H9 (cell line): ENCODE results near the gene RAB3B. TPM values are rescaled to one million over a fixed set of nuclear protein-coding genes. Genes with fewer than 3 reads are reported as not detected.

Source experiments
- DNase-seq: peaks from one replicate; pipeline ENCODE4 v3.0.0-alpha.2; 2017
- H2AFZ ChIP-seq: one replicate; pipeline ENCODE4 v1.6.1; 2013; ENCODE audit warnings: mild to moderate bottlenecking, low read length, control low read depth, moderate library complexity
- H2AK5ac ChIP-seq: 2 replicates; pipeline ENCODE4 v1.6.1; 2013; ENCODE audit warnings: low read length, control low read depth, mixed read lengths; ENCODE audit not compliant: insufficient read length
- H2BK120ac ChIP-seq: one replicate; pipeline ENCODE4 v1.6.1; 2013; ENCODE audit warnings: low read depth, mild to moderate bottlenecking, low read length, control low read depth, inconsistent platforms; ENCODE audit not compliant: poor library complexity, severe bottlenecking
- H2BK12ac ChIP-seq: 2 replicates; pipeline ENCODE4 v1.6.1; 2013; ENCODE audit warnings: low read length, control low read depth, mixed read lengths, low read depth; ENCODE audit not compliant: insufficient read length
- H2BK15ac ChIP-seq: 2 replicates; pipeline ENCODE4 v1.6.1; 2013; ENCODE audit warnings: low read depth, low read length, control low read depth
- H2BK20ac ChIP-seq: one replicate; pipeline ENCODE4 v1.6.1; 2013; ENCODE audit warnings: low read depth, mild to moderate bottlenecking, low read length, control low read depth, inconsistent platforms; ENCODE audit not compliant: poor library complexity, severe bottlenecking
- H2BK5ac ChIP-seq: 2 replicates; pipeline ENCODE4 v1.6.1; 2013; ENCODE audit warnings: low read length, control low read depth, mixed read lengths; ENCODE audit not compliant: insufficient read length
- H3K14ac ChIP-seq: 2 replicates; pipeline ENCODE4 v1.6.1; 2013; ENCODE audit warnings: low read length, control low read depth; ENCODE audit not compliant: insufficient read depth
- H3K18ac ChIP-seq: 2 replicates; pipeline ENCODE4 v1.6.1; 2013; ENCODE audit warnings: low read depth, mild to moderate bottlenecking, mixed read lengths, low read length, control low read depth; ENCODE audit not compliant: insufficient read length
- H3K23ac ChIP-seq: 2 replicates; pipeline ENCODE4 v1.6.1; 2013; ENCODE audit warnings: low read length, control low read depth, mixed read lengths, low read depth; ENCODE audit not compliant: insufficient read length
- H3K23me2 ChIP-seq: 2 replicates; pipeline ENCODE4 v1.6.1; 2013; ENCODE audit warnings: low read depth, mild to moderate bottlenecking, mixed read lengths, low read length, control low read depth; ENCODE audit not compliant: insufficient read length, poor library complexity, severe bottlenecking
- H3K27ac ChIP-seq: 2 replicates; pipeline ENCODE4 v1.5.1; 2013; ENCODE audit warnings: low read length, control low read depth, mixed read lengths, low read depth; ENCODE audit not compliant: insufficient read length
- H3K27me3 ChIP-seq: 2 replicates; pipeline ENCODE4 v1.6.1; 2013; ENCODE audit warnings: low read length, control low read depth, inconsistent platforms; ENCODE audit not compliant: insufficient read depth
- H3K4ac ChIP-seq: 2 replicates; pipeline ENCODE4 v1.6.1; 2013; ENCODE audit warnings: low read depth, mild to moderate bottlenecking, control low read depth, inconsistent platforms, low read length, moderate library complexity
- H3K4me1 ChIP-seq: 2 replicates; pipeline ENCODE4 v1.6.1; 2013; ENCODE audit warnings: low read length, control low read depth, inconsistent platforms; ENCODE audit not compliant: insufficient read depth
- H3K4me2 ChIP-seq: 2 replicates; pipeline ENCODE4 v1.6.1; 2013; ENCODE audit warnings: low read length, control low read depth, mixed read lengths; ENCODE audit not compliant: insufficient read length, insufficient read depth
- H3K56ac ChIP-seq: 2 replicates; pipeline ENCODE4 v1.6.1; 2013; ENCODE audit warnings: low read depth, mild to moderate bottlenecking, mixed read lengths, low read length, control low read depth; ENCODE audit not compliant: insufficient read length
- H3K79me1 ChIP-seq: 2 replicates; pipeline ENCODE4 v1.6.1; 2013; ENCODE audit warnings: low read depth, mild to moderate bottlenecking, moderate library complexity, low read length, control low read depth, inconsistent platforms; ENCODE audit not compliant: insufficient read depth, poor library complexity, severe bottlenecking
- H3K79me2 ChIP-seq: 2 replicates; pipeline ENCODE4 v1.6.1; 2013; ENCODE audit warnings: low read length, control low read depth, inconsistent platforms; ENCODE audit not compliant: insufficient read depth
- H3K9ac ChIP-seq: 2 replicates; pipeline ENCODE4 v1.6.1; 2013; ENCODE audit warnings: low read length, control low read depth, mixed read lengths; ENCODE audit not compliant: insufficient read length; ENCODE audit errors: extremely low read depth
- H3K9me3 ChIP-seq: one replicate; pipeline ENCODE4 v1.6.1; 2013; ENCODE audit warnings: low read depth, low read length, inconsistent platforms; ENCODE audit not compliant: control insufficient read depth
- H3T11ph ChIP-seq: one replicate; pipeline ENCODE4 v1.6.1; 2013; ENCODE audit warnings: mild to moderate bottlenecking, low read length, control low read depth, inconsistent platforms
- H4K20me1 ChIP-seq: one replicate; pipeline ENCODE4 v1.6.1; 2013; ENCODE audit not compliant: control insufficient read depth, insufficient read length, insufficient read depth
- H4K5ac ChIP-seq: 2 replicates; pipeline ENCODE4 v1.6.1; 2013; ENCODE audit warnings: low read depth, mild to moderate bottlenecking, mixed read lengths, low read length, control low read depth; ENCODE audit not compliant: insufficient read length
- H4K8ac ChIP-seq: replicated peaks from 2 replicates; pipeline ENCODE4 v1.6.1; 2013; ENCODE audit warnings: low read length, control low read depth, mixed read lengths, low read depth; ENCODE audit not compliant: insufficient read length
- H4K91ac ChIP-seq: 2 replicates; pipeline ENCODE4 v1.6.1; 2013; ENCODE audit warnings: low read depth, mild to moderate bottlenecking, moderate library complexity, mixed read lengths, low read length, control low read depth; ENCODE audit not compliant: insufficient read length
- H3K27ac Mint-ChIP-seq, 3 experiments: 2 replicates in 2 of 3; 3 replicates in 1 of 3; pipeline ENCODE4 v1.8.0; 2020 to 2021; ENCODE audit warnings: mixed read lengths in 3 of 3, mild to moderate bottlenecking in 1 of 3, moderate library complexity in 1 of 3
- H3K27me3 Mint-ChIP-seq: 2 replicates; pipeline ENCODE4 v1.8.0; 2021; ENCODE audit warnings: low read depth, mild to moderate bottlenecking, moderate library complexity, mixed read lengths
- H3K36me3 Mint-ChIP-seq, 3 experiments: 2 replicates in 2 of 3; 3 replicates in 1 of 3; pipeline ENCODE4 v1.8.0; 2020 to 2021; ENCODE audit warnings: low read depth in 3 of 3, mixed read lengths in 3 of 3; ENCODE audit not compliant: insufficient read depth in 1 of 3
- H3K4me1 Mint-ChIP-seq, 2 experiments: 2 replicates each; pipeline ENCODE4 v1.8.0; 2020; ENCODE audit warnings: mixed read lengths in 2 of 2
- H3K4me3 Mint-ChIP-seq, 2 experiments: 2 replicates in 1 of 2; 3 replicates in 1 of 2; pipeline ENCODE4 v1.8.0; 2020 to 2021; ENCODE audit warnings: mild to moderate bottlenecking in 2 of 2, mixed read lengths in 2 of 2, moderate library complexity in 1 of 2
- H3K9me3 Mint-ChIP-seq, 2 experiments: 2 replicates in 1 of 2; 3 replicates in 1 of 2; pipeline ENCODE4 v1.8.0; 2020; ENCODE audit warnings: mild to moderate bottlenecking in 2 of 2, mixed read lengths in 2 of 2, moderate library complexity in 1 of 2
- WGBS: extraction: QIAGEN DNeasy Blood & Tissue Kit; methylation state at CpG from one replicate; pipeline ENCODE4 v1.1.7; 2013; ENCODE audit warnings: missing lambda C conversion rate, low lambda C conversion rate, mixed read lengths; ENCODE audit not compliant: insufficient read length; ENCODE audit errors: extremely low coverage; 5-methylcytosine and 5-hydroxymethylcytosine counted together
- total RNA-seq: library from RNA; stranded (reverse); gene quantifications from 2 replicates; pipeline ENCODE4 v1.2.1, GENCODE V29; 2021
- TF ChIP-seq, protein P1 (sequence below): fragments of 200-600 bp; sonication (generic); conservative IDR thresholded peaks from 3 replicates; pipeline ENCODE4 v1.8.0; 2021; ENCODE audit warnings: antibody characterized with exemption, mild to moderate bottlenecking

The RAB3B gene
- total RNA-seq, 1 experiment from 2014 or later = 30.6 TPM

DNA sequence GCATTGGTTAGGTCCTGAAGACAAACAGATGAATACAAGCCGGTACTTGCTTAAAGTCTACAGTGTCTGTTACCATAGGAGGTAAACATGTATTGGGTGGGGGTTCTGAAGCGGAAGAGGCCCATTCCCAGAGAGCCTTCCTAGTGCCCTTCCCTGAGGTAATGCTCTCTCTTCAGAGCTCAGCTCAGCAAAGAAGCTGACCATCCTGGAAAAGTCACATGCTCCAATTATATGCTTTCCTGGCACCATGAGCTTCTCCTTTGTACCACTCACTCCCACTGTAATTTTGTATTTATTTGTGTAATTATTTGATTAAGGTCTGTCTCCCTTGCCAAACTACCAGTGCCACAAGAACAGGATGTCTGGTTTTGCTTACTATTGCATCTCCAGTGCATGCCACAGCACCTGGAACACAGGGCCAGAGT, 42.0 kb downstream of the RAB3B start:
- Histone ChIP-seq H3K9me3 (peaks cover 4% of the 10 kb centered on the region), H3K4me1 (no peaks in the 10 kb centered on the region), H3K14ac (no peak overlapping the region), H2BK5ac (no peak overlapping the region), H2BK20ac (no peak overlapping the region), H4K91ac (no peak overlapping the region), H2BK15ac (no peak overlapping the region), H3K23me2 (no peaks in the 10 kb centered on the region), H4K8ac (no peak overlapping the region), H3K56ac (no peak overlapping the region), H2AFZ (no peak overlapping the region), H2AK5ac (no peak overlapping the region), H3K79me1 (no peaks in the 10 kb centered on the region), H2BK12ac (no peak overlapping the region), H3K9ac (no peak overlapping the region), H4K20me1 (no peaks in the 10 kb centered on the region), H3K27me3 (no peaks in the 10 kb centered on the region), H3T11ph (no peak overlapping the region), H3K4ac (no peak overlapping the region), H3K23ac (no peak overlapping the region), H2BK120ac (no peak overlapping the region), H3K79me2 (no peaks in the 10 kb centered on the region), H4K5ac (no peak overlapping the region), H3K27ac (no peak overlapping the region), H3K4me2 (no peak overlapping the region), H3K18ac (no peak overlapping the region)
- peaks cover 33 to 47% (median 47%) of the 10 kb centered on the region in 3 experiments for H3K36me3 Mint-ChIP-seq
- H3K27me3 Mint-ChIP-seq = no peaks in the 10 kb centered on the region; the same call in 1 of the 2 replicates
- TF ChIP-seq, protein P1, sequence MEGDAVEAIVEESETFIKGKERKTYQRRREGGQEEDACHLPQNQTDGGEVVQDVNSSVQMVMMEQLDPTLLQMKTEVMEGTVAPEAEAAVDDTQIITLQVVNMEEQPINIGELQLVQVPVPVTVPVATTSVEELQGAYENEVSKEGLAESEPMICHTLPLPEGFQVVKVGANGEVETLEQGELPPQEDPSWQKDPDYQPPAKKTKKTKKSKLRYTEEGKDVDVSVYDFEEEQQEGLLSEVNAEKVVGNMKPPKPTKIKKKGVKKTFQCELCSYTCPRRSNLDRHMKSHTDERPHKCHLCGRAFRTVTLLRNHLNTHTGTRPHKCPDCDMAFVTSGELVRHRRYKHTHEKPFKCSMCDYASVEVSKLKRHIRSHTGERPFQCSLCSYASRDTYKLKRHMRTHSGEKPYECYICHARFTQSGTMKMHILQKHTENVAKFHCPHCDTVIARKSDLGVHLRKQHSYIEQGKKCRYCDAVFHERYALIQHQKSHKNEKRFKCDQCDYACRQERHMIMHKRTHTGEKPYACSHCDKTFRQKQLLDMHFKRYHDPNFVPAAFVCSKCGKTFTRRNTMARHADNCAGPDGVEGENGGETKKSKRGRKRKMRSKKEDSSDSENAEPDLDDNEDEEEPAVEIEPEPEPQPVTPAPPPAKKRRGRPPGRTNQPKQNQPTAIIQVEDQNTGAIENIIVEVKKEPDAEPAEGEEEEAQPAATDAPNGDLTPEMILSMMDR = no peak
- H3K4me1 Mint-ChIP-seq = no peaks in the 10 kb centered on the region
- peak overlapping the region; percentile 13 to 44 (median 19); a peak in 2 of 7 replicates for H3K27ac Mint-ChIP-seq
- H3K9me3 Mint-ChIP-seq = peaks cover 5 to 8% of the 10 kb centered on the region in 2 experiments; a peak in 2 of 5 replicates
- no peak for DNase-seq
- no peak overlapping the region for H3K4me3 Mint-ChIP-seq
- no CpG with 5 or more reads among the region's 2 CpGs for WGBS
